NCI-H1930 (cell line): Measurements from ENCODE around the gene ACY1.

Experiments
- DNase-seq, 2 experiments: peaks; one replicate each; lab custom pipeline; 2025; lab: John Stamatoyannopoulos, UW

ACY1 gene

DNA sequence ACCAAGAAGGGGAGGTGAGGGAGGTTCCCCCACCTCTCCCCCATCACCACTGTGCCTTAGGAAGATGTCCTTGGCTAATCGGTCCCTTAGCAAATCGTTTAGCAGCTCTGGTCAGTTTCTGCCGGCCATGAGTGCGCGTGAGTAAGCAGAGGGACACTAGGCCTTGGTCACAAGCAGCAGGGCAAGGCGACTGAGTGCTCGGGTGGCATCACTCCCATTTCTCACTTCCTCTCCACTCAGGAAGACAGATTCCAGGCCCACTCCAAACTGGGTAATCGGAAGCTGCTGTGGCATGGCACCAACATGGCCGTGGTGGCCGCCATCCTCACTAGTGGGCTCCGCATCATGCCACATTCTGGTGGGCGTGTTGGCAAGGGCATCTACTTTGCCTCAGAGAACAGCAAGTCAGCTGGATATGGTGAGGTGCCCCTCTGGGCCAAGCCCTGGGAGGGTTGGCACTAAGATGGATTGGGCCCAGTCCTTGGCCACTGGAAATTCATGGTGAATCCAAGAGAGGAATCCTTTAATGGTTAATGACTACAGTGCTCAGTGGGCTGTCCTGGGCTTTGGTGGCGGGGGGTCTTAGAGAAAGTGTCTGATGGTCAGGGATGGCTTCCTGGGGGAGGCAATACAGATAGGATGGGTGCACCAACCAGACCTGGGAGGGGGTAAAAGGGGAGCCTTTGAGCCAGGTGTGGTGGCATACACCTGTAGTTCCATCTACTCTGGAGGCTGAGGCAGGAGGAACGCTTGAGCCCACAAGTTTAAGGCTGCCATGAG is 37.2 kb upstream of the ACY1 start:
- DNase-seq, result no peak

GRCh38 chr3:51946796-51947195 is 36.5 kb upstream of the ACY1 start:
- no peak for DNase-seq

DNA sequence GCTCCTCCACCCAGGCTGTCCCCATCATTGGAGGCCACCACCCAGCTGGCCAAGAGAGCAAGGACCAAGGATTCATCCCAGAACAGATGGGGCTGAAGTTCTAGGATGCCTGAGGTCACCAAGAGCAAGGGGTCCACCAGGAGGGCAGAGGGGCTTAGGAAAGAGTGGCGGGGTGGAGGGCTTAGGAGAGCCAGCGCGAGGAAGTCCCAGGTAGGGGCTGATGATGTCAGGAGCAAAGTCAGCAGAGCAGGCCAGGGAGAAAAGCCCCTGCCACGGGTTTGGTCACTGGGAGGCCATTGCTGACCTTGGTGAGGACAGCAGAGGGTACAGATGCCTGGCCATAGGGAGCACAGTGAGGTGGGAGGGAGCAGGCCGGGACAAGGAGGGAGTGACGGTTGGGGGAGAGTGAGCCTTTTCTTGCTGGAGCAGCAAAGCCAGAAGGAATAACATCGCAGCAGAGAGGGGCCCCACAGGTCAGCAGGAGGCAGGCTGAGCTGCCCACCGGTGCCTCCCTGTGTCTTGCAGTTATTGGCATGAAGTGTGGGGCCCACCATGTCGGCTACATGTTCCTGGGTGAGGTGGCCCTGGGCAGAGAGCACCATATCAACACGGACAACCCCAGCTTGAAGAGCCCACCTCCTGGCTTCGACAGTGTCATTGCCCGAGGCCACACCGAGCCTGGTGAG is 36.0 kb upstream of the ACY1 start:
- DNase-seq, result no peak

DNA sequence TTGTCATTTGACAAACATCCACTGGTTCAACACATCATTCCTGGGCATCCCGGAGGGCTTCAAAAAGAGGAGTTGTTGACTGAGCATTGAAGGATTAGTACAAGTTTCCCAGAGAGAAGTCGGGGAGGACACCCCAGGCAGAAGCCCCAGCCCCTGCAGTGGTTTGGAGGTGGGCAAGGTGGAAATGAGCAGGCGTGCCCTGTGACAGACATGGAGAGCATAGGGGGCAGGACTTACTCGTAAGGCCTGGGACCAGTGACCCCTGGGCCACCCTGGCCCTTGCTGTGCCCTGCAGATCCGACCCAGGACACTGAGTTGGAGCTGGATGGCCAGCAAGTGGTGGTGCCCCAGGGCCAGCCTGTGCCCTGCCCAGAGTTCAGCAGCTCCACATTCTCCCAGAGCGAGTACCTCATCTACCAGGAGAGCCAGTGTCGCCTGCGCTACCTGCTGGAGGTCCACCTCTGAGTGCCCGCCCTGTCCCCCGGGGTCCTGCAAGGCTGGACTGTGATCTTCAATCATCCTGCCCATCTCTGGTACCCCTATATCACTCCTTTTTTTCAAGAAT is 35.2 kb upstream of the ACY1 start:
- DNase-seq, result no peak

GRCh38 chr3:51949121-51949520 is 34.2 kb upstream of the ACY1 start:
- DNase-seq, result no peak

GRCh38 chr3:51950899-51951298 is 32.4 kb upstream of the ACY1 start:
- DNase-seq, result no peak

DNA sequence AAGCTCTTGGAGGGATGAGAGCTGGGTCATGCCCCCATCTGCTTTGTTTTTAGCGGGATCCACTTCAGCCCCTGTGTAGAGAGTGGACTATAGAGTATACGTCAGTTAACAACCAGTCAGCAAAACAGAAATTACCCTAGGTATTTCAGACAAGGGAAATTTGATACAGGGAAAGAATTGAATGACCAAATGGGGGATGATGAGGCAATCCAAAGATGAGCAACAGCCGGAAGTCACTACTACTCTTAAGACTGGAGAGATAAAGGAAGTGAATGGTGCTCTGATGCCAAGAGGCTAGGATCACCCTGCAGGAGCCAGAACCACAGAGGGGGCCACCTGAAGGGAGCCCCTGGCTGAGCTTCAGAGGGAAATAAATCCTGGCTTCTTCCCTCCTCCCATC is 29.9 kb upstream of the ACY1 start:
- no peak for DNase-seq

GRCh38 chr3:51954105-51954504 is 29.2 kb upstream of the ACY1 start:
- no peak for DNase-seq

GRCh38 chr3:51954713-51955112 is 28.6 kb upstream of the ACY1 start:
- no peak for DNase-seq

- DNase-seq, result no peak
Measured at GRCh38 chr3:51955175-51955892, 28.0 kb upstream of the ACY1 start, which contains the start of gene GPR62. Gene GPR62 (plus strand): TSS chr3:51955381. CDS start chr3:51955653, 272 bp downstream.

- DNase-seq, result no peak
Measured at GRCh38 chr3:51955893-51956770, 27.2 kb upstream of the ACY1 start.

DNA sequence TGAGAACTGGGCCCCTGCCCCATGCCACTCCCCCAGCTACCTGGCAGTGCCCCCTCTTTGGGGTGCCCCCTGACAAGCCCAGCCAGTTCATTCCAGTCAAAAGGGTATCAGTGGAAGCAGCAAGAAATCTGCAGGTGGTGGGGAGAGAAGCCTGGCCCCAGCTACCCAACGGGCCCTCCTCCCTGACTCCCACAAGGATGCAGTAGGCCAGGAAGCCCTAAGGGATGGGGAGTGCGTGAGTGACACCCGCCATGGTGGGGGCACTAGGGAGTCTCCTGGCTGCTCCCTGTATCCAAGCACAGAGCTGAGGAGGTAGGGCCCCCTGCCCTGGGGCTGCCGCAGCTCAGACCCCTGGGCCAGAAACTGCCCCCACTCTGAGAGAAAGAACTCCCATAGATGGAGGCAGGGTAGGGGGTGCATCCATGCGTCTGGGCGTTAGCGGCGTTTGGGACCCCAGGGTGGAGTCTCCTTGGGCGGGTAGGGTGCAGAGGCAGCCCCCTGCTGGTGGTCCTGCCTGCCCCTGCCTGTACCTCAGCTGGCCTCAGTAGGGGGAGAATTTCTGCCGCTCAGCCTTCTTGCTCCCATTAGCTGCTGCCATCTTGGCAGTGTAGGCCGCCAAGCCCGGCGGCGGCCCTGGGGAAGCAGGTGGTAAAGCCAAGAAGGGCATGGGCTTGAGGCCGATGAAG is 25.7 kb upstream of the ACY1 start:
- DNase-seq, result no peak

DNA sequence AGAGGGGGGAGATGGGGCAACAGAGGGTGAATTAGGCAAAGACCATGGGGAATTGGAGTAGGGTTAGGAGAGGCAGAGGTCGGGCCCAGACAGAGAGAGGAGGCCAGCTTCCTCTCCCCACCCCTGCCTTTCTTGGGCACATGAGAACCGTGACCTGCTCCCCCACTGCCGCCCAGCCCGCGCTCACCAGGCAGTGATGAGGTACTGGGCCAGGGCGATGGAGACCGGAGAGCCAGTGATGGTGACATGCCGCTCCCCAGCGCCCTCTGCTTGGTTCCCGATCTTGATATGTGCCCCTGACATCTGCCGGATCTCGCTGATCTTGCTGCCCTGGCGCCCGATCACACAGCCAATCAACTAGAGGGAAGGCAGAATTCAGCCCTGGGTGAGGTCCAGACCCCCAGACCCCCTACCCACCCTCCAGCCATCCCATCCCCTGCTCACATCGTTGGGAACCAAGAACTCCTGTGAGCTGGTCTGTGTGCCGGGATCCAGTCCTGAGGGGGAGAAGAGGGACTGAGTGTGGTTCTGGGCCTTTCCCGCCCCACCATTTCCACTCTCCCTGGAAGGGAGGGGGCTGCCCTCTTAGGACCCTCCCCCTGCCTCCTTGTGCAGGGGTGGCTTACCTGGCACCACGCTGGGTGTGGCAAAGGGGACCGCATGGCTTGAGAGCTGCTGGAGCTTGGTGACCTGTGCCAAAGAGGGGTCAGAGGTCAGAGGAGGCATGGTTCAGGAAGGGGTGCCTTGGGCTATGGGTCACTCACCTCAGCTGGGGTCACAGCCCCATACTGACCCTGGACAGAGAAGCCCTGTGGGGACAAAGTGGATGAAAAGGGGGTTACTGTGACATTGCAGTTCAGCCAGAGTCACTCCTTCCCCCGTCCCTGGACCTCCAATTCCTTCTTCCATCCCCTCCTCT is 24.5 kb upstream of the ACY1 start:
- no peak for DNase-seq

- DNase-seq, result no peak
Measured at GRCh38 chr3:51959651-51960050, 23.7 kb upstream of the ACY1 start.

DNA sequence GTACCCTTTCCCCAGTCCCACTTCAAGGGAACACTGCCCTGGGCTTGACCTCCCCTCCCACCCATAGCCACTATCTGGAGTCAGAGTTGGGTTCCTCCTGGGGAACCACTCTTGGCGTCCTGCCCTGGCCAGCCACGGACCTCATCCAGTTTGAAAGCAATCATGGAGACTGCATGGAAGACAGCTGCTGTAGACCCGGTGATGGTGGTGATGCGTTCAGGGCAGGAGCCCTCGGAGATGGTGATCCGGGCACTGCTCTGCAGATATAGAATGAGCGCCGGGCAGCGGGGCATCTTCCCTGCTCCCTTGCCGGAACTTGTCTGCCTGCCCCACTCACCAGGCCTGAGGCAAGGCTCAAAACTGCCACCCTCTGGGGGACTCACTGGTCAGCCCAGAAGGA is 22.9 kb upstream of the ACY1 start:
- DNase-seq, result no peak

DNA sequence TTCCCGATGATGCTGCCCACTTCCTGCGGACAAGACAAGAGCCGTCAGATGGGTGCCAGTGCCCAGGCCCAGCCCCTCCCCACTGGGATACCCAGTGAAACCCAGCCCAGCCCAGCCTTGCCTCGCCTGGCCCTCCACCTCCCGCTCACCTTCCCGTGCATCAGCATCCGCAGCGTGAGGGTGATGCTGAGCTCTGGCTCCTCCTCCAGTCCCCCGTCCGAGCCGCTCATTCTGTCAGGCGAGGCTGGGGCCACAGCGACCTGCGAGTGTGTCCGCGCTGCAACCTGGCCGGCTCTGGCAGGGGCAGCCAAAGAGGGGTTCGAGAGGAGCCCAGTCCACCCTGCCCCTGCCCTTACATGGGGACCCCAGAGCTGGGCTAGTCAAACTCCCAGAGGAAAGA is 22.3 kb upstream of the ACY1 start:
- no peak for DNase-seq

- no peak for DNase-seq
Measured at GRCh38 chr3:51961602-51962569, 21.4 kb upstream of the ACY1 start.

- DNase-seq, result no peak
Measured at GRCh38 chr3:51962854-51963530, 20.3 kb upstream of the ACY1 start.
